ENCODE results near the gene RIC8A.

DNA sequence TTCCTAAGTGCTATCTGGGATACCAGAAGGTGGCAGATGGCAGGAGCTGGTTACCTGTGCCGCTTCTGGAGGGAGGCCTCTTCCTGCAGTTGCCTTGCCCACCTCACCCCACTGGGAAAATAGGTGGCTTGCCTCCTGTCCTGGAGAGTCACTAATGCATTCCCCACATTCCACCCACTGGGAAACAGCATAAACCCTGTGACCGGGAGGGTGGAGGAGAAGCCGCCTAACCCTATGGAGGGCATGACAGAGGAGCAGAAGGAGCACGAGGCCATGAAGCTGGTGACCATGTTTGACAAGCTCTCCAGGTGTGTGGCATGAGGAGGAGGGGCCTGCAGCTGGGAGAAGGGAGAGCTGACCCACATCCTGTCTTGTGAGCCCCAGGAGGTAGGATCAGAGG lies 5.6 kb downstream of the RIC8A start:
- TF ChIP-seq, protein P1, sequence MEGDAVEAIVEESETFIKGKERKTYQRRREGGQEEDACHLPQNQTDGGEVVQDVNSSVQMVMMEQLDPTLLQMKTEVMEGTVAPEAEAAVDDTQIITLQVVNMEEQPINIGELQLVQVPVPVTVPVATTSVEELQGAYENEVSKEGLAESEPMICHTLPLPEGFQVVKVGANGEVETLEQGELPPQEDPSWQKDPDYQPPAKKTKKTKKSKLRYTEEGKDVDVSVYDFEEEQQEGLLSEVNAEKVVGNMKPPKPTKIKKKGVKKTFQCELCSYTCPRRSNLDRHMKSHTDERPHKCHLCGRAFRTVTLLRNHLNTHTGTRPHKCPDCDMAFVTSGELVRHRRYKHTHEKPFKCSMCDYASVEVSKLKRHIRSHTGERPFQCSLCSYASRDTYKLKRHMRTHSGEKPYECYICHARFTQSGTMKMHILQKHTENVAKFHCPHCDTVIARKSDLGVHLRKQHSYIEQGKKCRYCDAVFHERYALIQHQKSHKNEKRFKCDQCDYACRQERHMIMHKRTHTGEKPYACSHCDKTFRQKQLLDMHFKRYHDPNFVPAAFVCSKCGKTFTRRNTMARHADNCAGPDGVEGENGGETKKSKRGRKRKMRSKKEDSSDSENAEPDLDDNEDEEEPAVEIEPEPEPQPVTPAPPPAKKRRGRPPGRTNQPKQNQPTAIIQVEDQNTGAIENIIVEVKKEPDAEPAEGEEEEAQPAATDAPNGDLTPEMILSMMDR (conservative IDR thresholded peaks at IDR 0.05), result no peak
- no peak for TF ChIP-seq ZFX (IDR thresholded peaks at IDR 0.05)

All from C4-2B (cell line).